SK-N-MC (cell line): ENCODE data around the gene TNIK.

ENCODE experiments used
- EZH2 ChIP-seq: fragments of 200-600 bp; sonication (generic); IDR thresholded peaks from one replicate; pipeline ENCODE4 v1.6.1; 2017; ENCODE audit warnings: antibody characterized with exemption
- FOXP2 ChIP-seq: optimal IDR thresholded peaks from 2 replicates; pipeline ENCODE3; 2011; ENCODE audit warnings: mild to moderate bottlenecking, moderate library complexity; ENCODE audit not compliant: insufficient read depth; ENCODE audit errors: extremely low read length, control extremely low read depth
- POLR2AphosphoS5 ChIP-seq: IDR thresholded peaks from 2 replicates; pipeline ENCODE4 v1.6.1; 2012; ENCODE audit warnings: mild to moderate bottlenecking, low read depth, low read length, borderline replicate concordance

GRCh38 chr3:171270541-171270940 lies 189.7 kb downstream of the TNIK start:
- TF ChIP-seq POLR2AphosphoS5 (no peak), EZH2 (no peak), FOXP2 (no peak)
